ENCODE results near the gene TCHHL1. TPM values are rescaled to one million over a fixed set of nuclear protein-coding genes. Genes with fewer than 3 reads are reported as not detected.

Gene TCHHL1
- total and polyA plus RNA-seq, 2 of the 8 experiments (the other 6 are each of a cell fraction or from before 2014, with no cell fraction given): not detected

DNA sequence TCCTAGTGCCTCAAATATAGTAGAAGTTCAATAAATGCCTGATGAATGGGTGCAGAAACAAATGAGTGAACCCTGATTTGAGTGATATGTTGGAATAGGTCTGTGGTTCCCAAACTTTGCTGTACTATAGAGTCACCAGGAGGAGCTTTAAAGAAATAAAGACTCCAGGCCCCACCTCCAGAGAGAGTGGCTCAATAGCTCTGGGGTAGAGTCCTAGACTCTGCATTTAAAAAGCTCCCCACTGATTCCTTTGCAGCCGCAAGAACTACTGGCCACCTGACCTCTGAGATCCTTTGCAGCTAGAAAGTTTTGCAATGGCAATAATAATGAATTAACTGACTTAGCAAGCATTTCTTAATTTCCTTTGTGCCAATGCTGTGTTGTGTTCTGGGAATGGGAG is 20.9 kb downstream of the TCHHL1 start (continued):
- TF ChIP-seq RNF2 (IDR thresholded peaks at IDR 0.05; ENCODE audit: borderline replicate concordance, low read depth, low read length, missing control alignments, poor library complexity, severe bottlenecking): no peak
- TF ChIP-seq ASH2L (IDR thresholded peaks at IDR 0.05; ENCODE audit: low read length): no peak
- no peak for TF ChIP-seq TAF1 (IDR thresholded peaks at IDR 0.05; ENCODE audit: low read depth, low read length)
- no peak for TF ChIP-seq SIN3A (conservative IDR thresholded peaks at IDR 0.05 in 1 of 2, IDR thresholded peaks at IDR 0.05 in 1 of 2; ENCODE audit: low read depth in 1 of 2, low read length in 2 of 2)
